ENCODE measurements around the gene CHTF8.
"Not testable (repeated sequence)": the region's sequence is repeated elsewhere in the genome, so short reads cannot be mapped to it uniquely, and the experiment has no call there.

The CHTF8 gene

GRCh38 chr16:69138608-69139007 lies 6.2 kb upstream of the CHTF8 start:
- no peak for DNase-seq (ENCODE audit: low read depth)

- no peak for DNase-seq (ENCODE audit: low read depth)
These were observed 1.1 kb upstream of the CHTF8 start for GRCh38 chr16:69133373-69133954.

- DNase-seq (ENCODE audit: low read depth): peak; percentile 70
These were observed 457 bp downstream of the CHTF8 start for GRCh38 chr16:69131839-69132423.

GRCh38 chr16:69131167-69131838 lies 1.1 kb downstream of the CHTF8 start:
- no peak for DNase-seq (ENCODE audit: low read depth)

- DNase-seq (ENCODE audit: low read depth): no peak
These were observed 1.9 kb downstream of the CHTF8 start for GRCh38 chr16:69130461-69130860.

- no peak for DNase-seq (ENCODE audit: low read depth)
These were observed 4.3 kb downstream of the CHTF8 start for GRCh38 chr16:69127966-69128510.

GRCh38 chr16:69126801-69127200 lies 5.6 kb downstream of the CHTF8 start:
- not testable (repeated sequence) for DNase-seq (ENCODE audit: low read depth)

GRCh38 chr16:69126221-69126620 lies 6.2 kb downstream of the CHTF8 start:
- no peak for DNase-seq (ENCODE audit: low read depth)

- DNase-seq (ENCODE audit: low read depth): not testable (repeated sequence)
These were observed 7.4 kb downstream of the CHTF8 start for GRCh38 chr16:69124961-69125360.

GRCh38 chr16:69124406-69124805 lies 8.0 kb downstream of the CHTF8 start:
- DNase-seq (ENCODE audit: low read depth): not testable (repeated sequence)

GRCh38 chr16:69123910-69124309 lies 8.5 kb downstream of the CHTF8 start:
- DNase-seq (ENCODE audit: low read depth): peak; percentile 38

GRCh38 chr16:69120096-69120664 lies 12.2 kb downstream of the CHTF8 start:
- DNase-seq (ENCODE audit: low read depth): no peak

GRCh38 chr16:69119536-69119935 lies 12.9 kb downstream of the CHTF8 start:
- DNase-seq (ENCODE audit: low read depth): no peak

- DNase-seq (ENCODE audit: low read depth): no peak
These were observed 13.4 kb downstream of the CHTF8 start for GRCh38 chr16:69118994-69119393.

- DNase-seq (ENCODE audit: low read depth): no peak
These were observed 13.9 kb downstream of the CHTF8 start for GRCh38 chr16:69118468-69118867.

GRCh38 chr16:69116906-69117305 lies 15.5 kb downstream of the CHTF8 start:
- no peak for DNase-seq (ENCODE audit: low read depth)

- DNase-seq (ENCODE audit: low read depth): no peak
These were observed 16.0 kb downstream of the CHTF8 start for GRCh38 chr16:69116256-69116875.

GRCh38 chr16:69115837-69116236 lies 16.6 kb downstream of the CHTF8 start:
- no peak for DNase-seq (ENCODE audit: low read depth)

- DNase-seq (ENCODE audit: low read depth): no peak
These were observed 17.0 kb downstream of the CHTF8 start for GRCh38 chr16:69115361-69115760.

- DNase-seq (ENCODE audit: low read depth): no peak
These were observed 17.4 kb downstream of the CHTF8 start for GRCh38 chr16:69114976-69115355.

- no peak for DNase-seq (ENCODE audit: low read depth)
These were observed 17.9 kb downstream of the CHTF8 start for GRCh38 chr16:69114346-69114975.

- no peak for DNase-seq (ENCODE audit: low read depth)
These were observed 19.2 kb downstream of the CHTF8 start for GRCh38 chr16:69113216-69113615.

Measured in stimulated activated CD8-positive, alpha-beta memory T cell treated with anti-CD3 and anti-CD28 coated beads, Interleukin-4, amount 100 ng/mL, for 24 hours (primary cell).